NCI-H748 (cell line): ENCODE results near the gene DBN1.

Source experiments
- DNase-seq: peaks from one replicate; lab custom pipeline; 2025; ENCODE audit not compliant: unreplicated experiment; lab: John Stamatoyannopoulos, UW

Gene DBN1

DNA sequence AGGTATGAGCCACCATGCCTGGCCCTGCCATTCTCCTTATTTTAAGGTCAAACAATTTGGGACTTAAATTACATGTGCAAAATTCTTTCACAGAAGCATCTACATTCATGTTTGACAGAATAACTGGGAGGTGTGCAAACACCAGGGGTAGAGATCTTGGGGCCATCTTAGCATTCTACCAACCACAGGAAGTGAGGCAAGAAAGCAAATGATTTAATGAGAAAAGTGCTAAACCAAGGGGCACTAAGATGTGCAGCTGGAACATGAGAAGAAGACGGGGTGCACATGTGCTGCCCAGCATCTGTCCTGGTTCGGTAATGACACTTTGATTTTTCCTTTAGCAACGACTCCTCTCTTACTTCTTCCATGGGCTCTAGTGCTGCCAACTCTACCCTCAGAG lies 62.9 kb downstream of the DBN1 start:
- no peak for DNase-seq

DNA sequence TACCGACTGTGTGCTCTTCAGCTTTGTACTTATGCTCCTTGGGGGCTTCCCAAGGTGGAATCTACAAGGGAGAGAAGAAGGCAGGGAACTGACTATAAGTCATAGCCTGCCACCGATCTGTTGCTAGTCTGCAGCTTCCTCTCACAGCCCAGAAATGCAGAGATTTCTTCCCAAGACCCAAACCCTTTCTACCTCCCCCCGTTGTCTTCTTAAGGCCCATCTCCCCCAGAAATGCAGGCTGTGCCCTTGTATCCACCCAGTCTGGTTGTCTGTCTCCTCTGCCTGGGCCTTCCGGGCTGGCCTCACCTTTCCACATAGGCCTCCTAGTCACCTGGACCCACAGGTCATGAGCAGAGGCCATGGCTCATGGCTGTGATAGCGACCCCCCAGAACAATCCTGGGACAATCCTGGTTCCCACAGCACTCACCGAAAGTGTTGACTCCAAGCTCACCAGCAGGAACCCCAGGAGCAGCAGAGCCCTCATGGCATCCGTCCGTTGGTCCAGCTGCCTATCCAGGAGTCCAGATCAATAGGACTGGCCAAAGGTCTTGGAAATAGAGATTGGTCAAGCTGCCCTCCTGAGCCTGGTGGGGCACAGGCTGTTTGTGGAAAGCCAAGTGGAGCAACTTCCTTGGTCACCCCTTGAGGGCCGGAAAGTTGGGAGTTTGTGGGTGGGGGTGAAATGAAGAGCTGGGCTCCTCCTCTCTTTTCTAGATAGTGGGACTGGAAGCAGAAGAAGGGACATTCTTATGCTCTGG lies 64.2 kb downstream of the DBN1 start, which contains the start of gene F12:
F12 (minus strand) TSS at position 522 of the 759 bp plus-strand sequence; CDS start at position 485, 37 bp downstream.
- no peak for DNase-seq
